Suprapubic skin (tissue), 4 donors: ENCODE results near the gene IMPA2. TPM values are rescaled to one million over a fixed set of nuclear protein-coding genes. Genes with fewer than 3 reads are reported as not detected.

ENCODE experiments used
- DNase-seq, 2 donors: peaks; one replicate each; pipeline ENCODE4 v3.0.0-alpha.2; 2019; ENCODE audit warnings: low spot score in 2 of 2
- H3K27ac ChIP-seq: fragments of 200-600 bp; sonication (generic); one replicate; pipeline ENCODE4 v1.5.1; 2019
- H3K27me3 ChIP-seq: fragments of 200-600 bp; sonication (generic); one replicate; pipeline ENCODE4 v1.5.1; 2019
- H3K36me3 ChIP-seq: fragments of 200-600 bp; sonication (generic); one replicate; pipeline ENCODE4 v1.5.1; 2019
- H3K4me1 ChIP-seq: fragments of 200-600 bp; sonication (generic); one replicate; pipeline ENCODE4 v1.5.1; 2019
- H3K4me3 ChIP-seq: fragments of 200-600 bp; sonication (generic); one replicate; pipeline ENCODE4 v1.5.1; 2019; ENCODE audit warnings: mild to moderate bottlenecking
- H3K9me3 ChIP-seq: fragments of 200-600 bp; sonication (generic); one replicate; pipeline ENCODE4 v1.5.1; 2019
- EP300 ChIP-seq: sonication (generic); formaldehyde crosslinking; IDR thresholded peaks from one replicate; pipeline ENCODE4 v1.6.1; 2017; ENCODE audit warnings: antibody characterized with exemption
- POLR2A ChIP-seq, 2 donors: fragments of 450-650 bp; IDR thresholded peaks; one replicate each; pipeline ENCODE4 v1.6.1; 2017; ENCODE audit warnings: antibody characterized with exemption in 2 of 2, mild to moderate bottlenecking in 2 of 2, moderate library complexity in 2 of 2
- POLR2AphosphoS5 ChIP-seq, 3 donors: sonication (generic); formaldehyde crosslinking; IDR thresholded peaks; one replicate each; pipeline ENCODE4 v1.6.1; 2017; ENCODE audit warnings: antibody characterized with exemption in 3 of 3
- WGBS: methylation state at CpG from one replicate; pipeline ENCODE4 v1.1.5; 2018; 5-methylcytosine and 5-hydroxymethylcytosine counted together
- total RNA-seq, 4 donors: library from RNA; depleted of rRNA; stranded (reverse); fragments of >200 nt; gene quantifications; one replicate each; pipeline ENCODE4 v1.1.0, GENCODE V29; 2016
- TF ChIP-seq, protein P1 (sequence below), 2 donors: fragments of 200-600 bp in 1 of 2; fragments of 450-650 bp in 1 of 2; sonication (generic) in 1 of 2; IDR thresholded peaks; one replicate each; pipeline ENCODE4 v1.5.1; 2016 to 2019; ENCODE audit warnings: antibody characterized with exemption in 2 of 2, mild to moderate bottlenecking in 1 of 2, moderate library complexity in 1 of 2

Gene IMPA2
- total RNA-seq, 4 donors from 2014 or later, result 234 to 396 (median 363) TPM

DNA sequence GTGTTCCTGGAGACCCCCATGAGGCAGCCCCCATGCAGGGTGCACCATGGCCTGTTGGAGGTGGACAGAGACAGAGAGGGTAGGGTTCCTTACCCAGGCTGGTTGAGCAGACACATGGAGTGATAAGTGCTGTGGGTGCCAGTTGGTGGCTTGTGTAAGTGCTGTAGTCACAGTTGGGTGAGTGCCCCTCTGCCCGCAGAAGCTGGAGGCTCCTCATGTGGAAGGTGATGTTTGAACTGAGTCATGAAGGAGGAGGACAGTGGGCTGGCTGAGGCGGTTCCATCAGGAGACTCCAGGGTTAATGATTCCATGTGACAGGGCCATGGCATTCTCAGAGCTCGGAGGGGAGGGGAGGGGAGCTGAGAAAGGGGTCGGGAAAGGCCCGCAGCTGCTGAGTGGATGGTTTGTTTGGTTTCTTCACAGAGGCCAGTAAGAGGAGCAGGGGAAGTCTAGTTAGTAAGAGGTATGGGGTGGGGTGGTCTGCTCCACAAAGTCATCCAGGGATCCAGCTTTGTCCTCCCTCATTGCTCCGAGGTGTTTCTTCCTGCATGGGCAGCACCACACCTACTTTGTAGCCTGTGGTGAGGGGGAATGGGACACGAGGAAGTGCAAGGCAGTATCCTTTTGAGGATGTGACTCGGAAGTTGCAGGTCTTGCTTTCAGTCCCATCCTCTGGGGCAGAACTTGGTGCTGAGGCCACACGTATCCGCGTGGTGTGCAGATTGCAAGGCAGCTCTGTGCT lies 13.6 kb downstream of the IMPA2 start:
- 47% methylated on average over 11 of the region's 11 CpGs for WGBS

DNA sequence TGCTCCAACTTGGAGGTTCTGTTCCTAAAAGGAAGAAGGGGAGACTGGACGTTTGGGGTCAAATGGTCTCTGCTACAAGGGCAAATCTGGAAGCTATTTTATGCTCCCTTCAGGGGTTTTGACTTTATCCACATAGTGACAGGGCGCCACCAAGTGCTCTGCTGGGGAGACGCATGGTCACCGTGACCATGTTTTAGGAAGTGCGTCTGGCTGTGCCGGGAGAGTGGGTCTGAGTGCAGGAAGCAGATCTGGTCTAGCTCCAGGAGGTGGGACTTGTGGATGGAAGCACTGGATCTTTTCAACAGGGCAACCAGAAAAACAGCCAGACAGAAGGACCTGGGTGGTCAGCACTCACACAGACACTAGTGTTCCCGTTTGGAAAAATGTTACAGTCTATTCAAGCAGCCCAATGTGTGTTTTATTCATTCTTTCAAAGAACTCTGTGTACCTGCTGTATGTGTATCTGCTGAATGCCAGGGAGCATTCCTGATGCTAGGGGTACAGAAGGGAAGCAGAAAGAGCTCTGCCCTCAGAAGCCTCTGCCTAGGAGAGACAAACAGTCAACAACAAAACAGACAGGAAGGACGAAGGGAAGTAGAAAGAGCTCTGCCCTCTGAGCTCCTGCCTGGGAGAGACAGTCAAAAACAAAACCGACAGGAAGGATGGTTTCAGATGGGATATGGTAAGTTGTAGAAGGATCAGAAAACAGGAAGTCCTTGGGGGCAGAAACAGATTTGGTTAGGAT lies 14.3 kb downstream of the IMPA2 start:
- 11% methylated on average over 8 of the region's 9 CpGs for WGBS

More for the DNA sequence above, 13.6 kb downstream of the IMPA2 start:
- Histone ChIP-seq H3K27me3 (no peaks in the 10 kb centered on the region), H3K9me3 (no peaks in the 10 kb centered on the region), H3K4me1 (peaks cover 45% of the 10 kb centered on the region), H3K27ac (peak overlapping the region; percentile 52), H3K4me3 (no peak overlapping the region), H3K36me3 (peaks cover 9% of the 10 kb centered on the region)
- DNase-seq, result peak in 1 of 2 donors; percentile 68
- TF ChIP-seq POLR2A (IDR thresholded peaks at IDR 0.05), result no peak
- no peak for TF ChIP-seq EP300
- TF ChIP-seq POLR2AphosphoS5 (IDR thresholded peaks at IDR 0.05), result no peak
- TF ChIP-seq, protein P1, sequence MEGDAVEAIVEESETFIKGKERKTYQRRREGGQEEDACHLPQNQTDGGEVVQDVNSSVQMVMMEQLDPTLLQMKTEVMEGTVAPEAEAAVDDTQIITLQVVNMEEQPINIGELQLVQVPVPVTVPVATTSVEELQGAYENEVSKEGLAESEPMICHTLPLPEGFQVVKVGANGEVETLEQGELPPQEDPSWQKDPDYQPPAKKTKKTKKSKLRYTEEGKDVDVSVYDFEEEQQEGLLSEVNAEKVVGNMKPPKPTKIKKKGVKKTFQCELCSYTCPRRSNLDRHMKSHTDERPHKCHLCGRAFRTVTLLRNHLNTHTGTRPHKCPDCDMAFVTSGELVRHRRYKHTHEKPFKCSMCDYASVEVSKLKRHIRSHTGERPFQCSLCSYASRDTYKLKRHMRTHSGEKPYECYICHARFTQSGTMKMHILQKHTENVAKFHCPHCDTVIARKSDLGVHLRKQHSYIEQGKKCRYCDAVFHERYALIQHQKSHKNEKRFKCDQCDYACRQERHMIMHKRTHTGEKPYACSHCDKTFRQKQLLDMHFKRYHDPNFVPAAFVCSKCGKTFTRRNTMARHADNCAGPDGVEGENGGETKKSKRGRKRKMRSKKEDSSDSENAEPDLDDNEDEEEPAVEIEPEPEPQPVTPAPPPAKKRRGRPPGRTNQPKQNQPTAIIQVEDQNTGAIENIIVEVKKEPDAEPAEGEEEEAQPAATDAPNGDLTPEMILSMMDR (IDR thresholded peaks at IDR 0.05), result no peak

DNA sequence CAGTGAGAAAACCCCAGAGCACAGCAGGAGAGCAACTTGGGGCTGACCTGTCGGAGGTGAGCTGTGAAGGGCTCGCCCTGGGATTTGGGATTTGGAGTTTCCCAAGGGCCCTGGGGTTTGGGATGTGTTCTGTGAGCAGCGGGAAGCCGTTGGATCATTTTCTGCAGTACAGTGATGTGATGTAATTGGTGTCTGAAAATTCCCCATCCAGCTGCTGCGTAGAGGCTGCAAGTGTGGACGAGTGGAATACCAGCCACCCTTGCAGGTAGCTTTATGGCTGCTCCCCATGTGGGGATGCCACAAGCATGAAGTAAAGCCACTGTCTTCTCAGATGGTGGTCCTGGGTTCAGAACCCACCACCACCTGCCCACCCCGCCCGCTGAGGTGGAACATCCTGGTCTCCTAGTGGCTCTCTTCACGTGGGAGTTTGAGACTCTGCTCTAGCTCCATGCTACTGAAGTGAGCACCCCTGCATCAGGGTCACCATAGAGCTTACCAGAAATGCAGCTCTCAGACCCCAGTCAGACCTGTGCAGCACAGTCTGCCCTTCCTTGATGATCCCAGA lies 15.0 kb downstream of the IMPA2 start:
- whole genome bisulfite sequencing, result 63% methylated on average over 8 of the region's 9 CpGs
- H3K36me3 ChIP-seq, result peaks cover 18% of the 10 kb centered on the region
- no peak overlapping the region for H3K27ac ChIP-seq
- no peaks in the 10 kb centered on the region for H3K27me3 ChIP-seq
- H3K4me1 ChIP-seq, result peaks cover 44% of the 10 kb centered on the region
- no peak overlapping the region for H3K4me3 ChIP-seq
- H3K9me3 ChIP-seq, result no peaks in the 10 kb centered on the region
- TF ChIP-seq EP300 (no peak), POLR2AphosphoS5 (IDR thresholded peaks at IDR 0.05) (no peak), POLR2A (IDR thresholded peaks at IDR 0.05) (no peak)
- TF ChIP-seq, protein P1 (IDR thresholded peaks at IDR 0.05), result no peak
- peak in 1 of 2 donors; percentile 58 for DNase-seq

More for the DNA sequence above, 14.3 kb downstream of the IMPA2 start:
- TF ChIP-seq, protein P1 (IDR thresholded peaks at IDR 0.05), result peak; percentile 67 to 71
- TF ChIP-seq POLR2A (IDR thresholded peaks at IDR 0.05) (no peak), EP300 (no peak), POLR2AphosphoS5 (IDR thresholded peaks at IDR 0.05) (no peak)
- peaks cover 11% of the 10 kb centered on the region for H3K36me3 ChIP-seq
- H3K9me3 ChIP-seq, result no peaks in the 10 kb centered on the region
- peaks cover 44% of the 10 kb centered on the region for H3K4me1 ChIP-seq
- no peak overlapping the region for H3K4me3 ChIP-seq
- DNase-seq, result peak in 1 of 2 donors; percentile 84
- no peaks in the 10 kb centered on the region for H3K27me3 ChIP-seq
- peak overlapping the region; percentile 52 for H3K27ac ChIP-seq

DNA sequence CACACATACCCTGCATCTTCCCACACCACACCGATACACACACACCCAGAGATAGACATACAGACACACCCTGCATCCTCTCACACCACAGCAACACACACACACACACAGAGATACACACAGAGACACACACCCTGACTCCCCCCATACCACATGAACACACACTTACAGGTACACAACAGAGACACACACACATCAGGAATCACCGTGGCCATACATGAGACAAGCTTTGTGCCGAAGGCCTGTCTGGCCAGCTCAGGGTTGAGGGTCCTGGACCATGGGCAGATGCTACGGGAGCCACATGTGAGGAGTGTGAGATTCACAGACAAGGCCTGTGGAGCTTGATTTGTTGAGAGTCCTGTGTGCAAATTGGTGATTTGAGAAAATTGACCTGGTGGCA lies 15.6 kb downstream of the IMPA2 start:
- H3K4me1 ChIP-seq, result peaks cover 44% of the 10 kb centered on the region

More for the DNA sequence above, 15.6 kb downstream of the IMPA2 start:
- H3K27ac ChIP-seq, result no peak overlapping the region
- peaks cover 18% of the 10 kb centered on the region for H3K36me3 ChIP-seq
- 65% methylated on average over 4 of the region's 4 CpGs for WGBS
- H3K9me3 ChIP-seq, result no peaks in the 10 kb centered on the region
- no peak for TF ChIP-seq EP300
- no peak for TF ChIP-seq POLR2A (IDR thresholded peaks at IDR 0.05)
- TF ChIP-seq POLR2AphosphoS5 (IDR thresholded peaks at IDR 0.05), result no peak
- TF ChIP-seq, protein P1 (IDR thresholded peaks at IDR 0.05), result no peak
- DNase-seq, result peak in 1 of 2 donors; percentile 44
- no peak overlapping the region for H3K4me3 ChIP-seq
- no peaks in the 10 kb centered on the region for H3K27me3 ChIP-seq
